ENCODE results near the gene KCND3.

The KCND3 gene

DNA sequence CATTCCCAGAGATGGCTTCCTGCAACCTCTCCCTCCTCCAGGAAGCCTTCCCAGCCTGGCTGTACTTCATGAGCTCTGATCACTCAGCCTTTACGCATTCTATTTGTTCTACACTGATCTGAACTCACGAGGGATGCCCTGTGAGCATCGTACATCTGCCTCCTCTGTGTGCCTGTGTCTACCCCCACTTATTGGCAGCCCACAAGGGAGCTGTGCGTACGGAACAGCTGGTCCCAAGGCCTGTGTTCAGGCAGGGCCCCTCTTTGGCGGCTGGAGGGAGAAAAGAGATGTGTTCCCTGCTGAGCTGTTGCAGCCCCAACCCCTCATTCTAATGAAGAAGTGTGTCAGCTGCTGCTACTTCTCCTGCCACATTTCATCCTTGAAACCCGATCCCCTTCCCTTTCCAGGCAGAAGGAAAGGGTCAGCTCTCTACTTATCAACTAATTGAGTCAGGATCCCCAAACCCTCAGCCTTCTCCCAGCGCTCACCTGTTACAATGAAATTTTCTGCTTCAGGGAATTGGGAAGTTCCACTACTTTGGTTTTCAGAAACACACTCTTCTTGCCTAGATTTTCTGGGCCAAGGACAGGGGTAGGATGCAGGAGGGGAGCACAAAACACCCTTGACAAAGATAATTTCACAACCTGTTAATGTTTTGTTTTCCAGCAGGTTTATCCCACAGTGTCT is 253.5 kb downstream of the KCND3 start:
- Histone ChIP-seq H3K27ac (ENCODE audit: extremely low read depth, low read depth, low read length) (no peak overlapping the region), H3K36me3 (ENCODE audit: control insufficient read depth in 2 of 2, insufficient read depth in 1 of 2, low read length in 2 of 2) (no peaks in the 10 kb centered on the region), H3K4me3 (ENCODE audit: low read depth, low read length) (no peak overlapping the region), H3K9me3 (ENCODE audit: control insufficient read depth, insufficient read depth, low read depth, low read length) (no peaks in the 10 kb centered on the region), H3K4me1 (ENCODE audit: control insufficient read depth, insufficient read depth, low read length) (peaks cover 21% of the 10 kb centered on the region)
- TF ChIP-seq ZIC2 (tag by site-specific recombination; IDR thresholded peaks at IDR 0.05) = peak; percentile 17; the same call in 1 of the 2 replicates
- peak; percentile 57; the same call in 1 of the 2 replicates for TF ChIP-seq ZBTB48 (tag by site-specific recombination; IDR thresholded peaks at IDR 0.05)
- TF ChIP-seq SCRT2 (tag by site-specific recombination; IDR thresholded peaks at IDR 0.05) = peak; percentile 57
- TF ChIP-seq GLIS1 (tag by site-specific recombination; IDR thresholded peaks at IDR 0.05) = 0 out of 2 replicates have a peak, but pooled peaks have one; percentile 9
- TF ChIP-seq SCRT1 (tag by site-specific recombination; IDR thresholded peaks at IDR 0.05; ENCODE audit: borderline replicate concordance) = peak; percentile 27; the same call in 1 of the 2 replicates
- TF ChIP-seq ZNF600 (tag by site-specific recombination; IDR thresholded peaks at IDR 0.05) = peak; percentile 32; the same call in 1 of the 2 replicates
- TF ChIP-seq ZNF629 (tag by site-specific recombination; IDR thresholded peaks at IDR 0.05) = 0 out of 2 replicates have a peak, but pooled peaks have one; percentile 9
- peak; percentile 36; the same call in 1 of the 2 replicates for TF ChIP-seq ZBTB8A (tag by site-specific recombination; IDR thresholded peaks at IDR 0.05)
- no peak for TF ChIP-seq ZNF501 (tag by site-specific recombination; IDR thresholded peaks at IDR 0.05)
- TF ChIP-seq FEZF1 (tag by site-specific recombination; IDR thresholded peaks at IDR 0.05) = peak; percentile 49; the same call in 1 of the 2 replicates
- TF ChIP-seq, protein P1, sequence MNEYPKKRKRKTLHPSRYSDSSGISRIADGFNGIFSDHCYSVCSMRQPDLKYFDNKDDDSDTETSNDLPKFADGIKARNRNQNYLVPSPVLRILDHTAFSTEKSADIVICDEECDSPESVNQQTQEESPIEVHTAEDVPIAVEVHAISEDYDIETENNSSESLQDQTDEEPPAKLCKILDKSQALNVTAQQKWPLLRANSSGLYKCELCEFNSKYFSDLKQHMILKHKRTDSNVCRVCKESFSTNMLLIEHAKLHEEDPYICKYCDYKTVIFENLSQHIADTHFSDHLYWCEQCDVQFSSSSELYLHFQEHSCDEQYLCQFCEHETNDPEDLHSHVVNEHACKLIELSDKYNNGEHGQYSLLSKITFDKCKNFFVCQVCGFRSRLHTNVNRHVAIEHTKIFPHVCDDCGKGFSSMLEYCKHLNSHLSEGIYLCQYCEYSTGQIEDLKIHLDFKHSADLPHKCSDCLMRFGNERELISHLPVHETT (tag by site-specific recombination; IDR thresholded peaks at IDR 0.05) = no peak
- peak; percentile 15; the same call in 1 of the 2 replicates for TF ChIP-seq TRIM28 (IDR thresholded peaks at IDR 0.05; ENCODE audit: borderline replicate concordance, low read length)
- TF ChIP-seq OSR2 (tag by site-specific recombination; IDR thresholded peaks at IDR 0.05) = peak; percentile 85
- peak; percentile 59; the same call in 1 of the 2 replicates for TF ChIP-seq SP7 (tag by site-specific recombination; IDR thresholded peaks at IDR 0.05)
- TF ChIP-seq ZXDB (tag by site-specific recombination; IDR thresholded peaks at IDR 0.05) = no peak
- peak; percentile 57; the same call in 1 of the 2 replicates for TF ChIP-seq ZBTB20 (tag by site-specific recombination; IDR thresholded peaks at IDR 0.05)
- no peak for TF ChIP-seq ZNF248 (tag by site-specific recombination; IDR thresholded peaks at IDR 0.05)
- TF ChIP-seq ZNF830 (tag by site-specific recombination; IDR thresholded peaks at IDR 0.05; ENCODE audit: low read depth) = no peak
- no peak for TF ChIP-seq ZNF626 (tag by site-specific recombination; IDR thresholded peaks at IDR 0.05)
- TF ChIP-seq, protein P2, sequence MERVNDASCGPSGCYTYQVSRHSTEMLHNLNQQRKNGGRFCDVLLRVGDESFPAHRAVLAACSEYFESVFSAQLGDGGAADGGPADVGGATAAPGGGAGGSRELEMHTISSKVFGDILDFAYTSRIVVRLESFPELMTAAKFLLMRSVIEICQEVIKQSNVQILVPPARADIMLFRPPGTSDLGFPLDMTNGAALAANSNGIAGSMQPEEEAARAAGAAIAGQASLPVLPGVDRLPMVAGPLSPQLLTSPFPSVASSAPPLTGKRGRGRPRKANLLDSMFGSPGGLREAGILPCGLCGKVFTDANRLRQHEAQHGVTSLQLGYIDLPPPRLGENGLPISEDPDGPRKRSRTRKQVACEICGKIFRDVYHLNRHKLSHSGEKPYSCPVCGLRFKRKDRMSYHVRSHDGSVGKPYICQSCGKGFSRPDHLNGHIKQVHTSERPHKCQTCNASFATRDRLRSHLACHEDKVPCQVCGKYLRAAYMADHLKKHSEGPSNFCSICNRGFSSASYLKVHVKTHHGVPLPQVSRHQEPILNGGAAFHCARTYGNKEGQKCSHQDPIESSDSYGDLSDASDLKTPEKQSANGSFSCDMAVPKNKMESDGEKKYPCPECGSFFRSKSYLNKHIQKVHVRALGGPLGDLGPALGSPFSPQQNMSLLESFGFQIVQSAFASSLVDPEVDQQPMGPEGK (tag by site-specific recombination; IDR thresholded peaks at IDR 0.05) = 0 out of 2 replicates have a peak, but pooled peaks have one; percentile 31
- peak; percentile 84 for TF ChIP-seq MZF1 (tag by site-specific recombination; IDR thresholded peaks at IDR 0.05; ENCODE audit: borderline replicate concordance)
- no peak for TF ChIP-seq ZBTB21 (tag by site-specific recombination; IDR thresholded peaks at IDR 0.05)
- no peak for TF ChIP-seq ZNF658 (tag by site-specific recombination; IDR thresholded peaks at IDR 0.05)
- TF ChIP-seq ZNF529 (tag by site-specific recombination; IDR thresholded peaks at IDR 0.05; ENCODE audit: insufficient replicate concordance) = no peak
- TF ChIP-seq, protein P3, sequence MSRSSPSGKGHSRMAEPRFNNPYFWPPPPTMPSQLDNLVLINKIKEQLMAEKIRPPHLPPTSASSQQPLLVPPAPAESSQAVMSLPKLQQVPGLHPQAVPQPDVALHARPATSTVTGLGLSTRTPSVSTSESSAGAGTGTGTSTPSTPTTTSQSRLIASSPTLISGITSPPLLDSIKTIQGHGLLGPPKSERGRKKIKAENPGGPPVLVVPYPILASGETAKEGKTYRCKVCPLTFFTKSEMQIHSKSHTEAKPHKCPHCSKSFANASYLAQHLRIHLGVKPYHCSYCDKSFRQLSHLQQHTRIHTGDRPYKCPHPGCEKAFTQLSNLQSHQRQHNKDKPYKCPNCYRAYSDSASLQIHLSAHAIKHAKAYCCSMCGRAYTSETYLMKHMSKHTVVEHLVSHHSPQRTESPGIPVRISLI (tag by site-specific recombination; IDR thresholded peaks at IDR 0.05) = no peak
- TF ChIP-seq IKZF3 (tag by site-specific recombination; IDR thresholded peaks at IDR 0.05) = 0 out of 2 replicates have a peak, but pooled peaks have one; percentile 28
- TF ChIP-seq PRDM1 (tag by site-specific recombination; IDR thresholded peaks at IDR 0.05) = peak; percentile 28; the same call in 1 of the 2 replicates
- ChIA-PET POLR2A (interaction anchor here (1.0 to 1.5 kb wide), 3 partner anchors 8 to 19 kb away, joined by 3 to 5 read pairs (median 4); no protein-coding TSS in a partner anchor), CTCF (interaction anchor here (0.6 to 6.0 kb wide), 7 partner anchors 8 to 228 kb away, joined by 3 to 44 read pairs (median 5); no protein-coding TSS in a partner anchor)
